K562 (cell line): Measurements from ENCODE around the gene HS3ST3A1. TPM values are rescaled to one million over a fixed set of nuclear protein-coding genes. Genes with fewer than 3 reads are reported as not detected.
A peak's percentile ranks its signal among the peaks of the same experiment; 100 is the strongest.

ENCODE experiments used
- CBX8 ChIP-seq: fragments of 200-600 bp; sonication (generic); IDR thresholded peaks from 2 replicates; pipeline ENCODE4 v1.6.1; 2012; ENCODE audit warnings: borderline replicate concordance, mixed run types, low read depth, mild to moderate bottlenecking, moderate library complexity, mixed read lengths, low read length, control low read depth, inconsistent platforms; ENCODE audit not compliant: poor library complexity, severe bottlenecking; ENCODE audit errors: extremely low read depth
- CC2D1A ChIP-seq: fragments of 450-650 bp; IDR thresholded peaks from 2 replicates; pipeline ENCODE4 v1.6.1; 2017; ENCODE audit warnings: mild to moderate bottlenecking
- CHD1 ChIP-seq: fragments of 200-600 bp; sonication (generic); IDR thresholded peaks from one replicate; pipeline ENCODE4 v1.6.1; 2012; ENCODE audit warnings: mild to moderate bottlenecking, moderate library complexity, low read length, inconsistent platforms
- COPS2 ChIP-seq: fragments of 450-650 bp; conservative IDR thresholded peaks from 2 replicates; pipeline ENCODE4 v1.6.1; 2016; ENCODE audit warnings: mild to moderate bottlenecking, moderate library complexity
- DNMT1 ChIP-seq: fragments of 450-650 bp; IDR thresholded peaks from 2 replicates; pipeline ENCODE4 v1.6.1; 2016; ENCODE audit warnings: antibody characterized with exemption, mild to moderate bottlenecking
- MAFK ChIP-seq: IDR thresholded peaks from 2 replicates; pipeline ENCODE4 v1.6.1; 2011; ENCODE audit warnings: low read length, improper control_type of control experiment
- MCM2 ChIP-seq: fragments of 450-650 bp; IDR thresholded peaks from 2 replicates; pipeline ENCODE4 v1.6.1; 2017; ENCODE audit warnings: low read depth, mild to moderate bottlenecking
- NCOA4 ChIP-seq: fragments of 450-650 bp; IDR thresholded peaks from 2 replicates; pipeline ENCODE4 v1.6.1; 2018; ENCODE audit warnings: mild to moderate bottlenecking; ENCODE audit not compliant: partially characterized antibody
- NCOR1 ChIP-seq: fragments of 450-650 bp; IDR thresholded peaks from 2 replicates; pipeline ENCODE4 v1.6.1; 2016; ENCODE audit warnings: mild to moderate bottlenecking, moderate library complexity
- NR1H2 ChIP-seq: sonication (generic); formaldehyde crosslinking; IDR thresholded peaks from 2 replicates; pipeline ENCODE4 v1.4.0; 2020; ENCODE audit warnings: mild to moderate bottlenecking, missing genetic modification reagents
- PYGO2 ChIP-seq: fragments of 450-650 bp; IDR thresholded peaks from 2 replicates; pipeline ENCODE4 v1.6.1; 2016; ENCODE audit warnings: mild to moderate bottlenecking, missing genetic modification characterization, moderate library complexity, missing compliant biosample characterization
- SMAD1 ChIP-seq: fragments of 150-350 bp; IDR thresholded peaks from 2 replicates; pipeline ENCODE4 v1.6.1; 2014; ENCODE audit warnings: low read length, low read depth; ENCODE audit not compliant: partially characterized antibody
- TBP ChIP-seq: optimal IDR thresholded peaks from 2 replicates; pipeline ENCODE3; 2011; ENCODE audit warnings: low read depth, low read length, improper control_type of control experiment
- THRAP3 ChIP-seq: fragments of 450-650 bp; IDR thresholded peaks from 2 replicates; pipeline ENCODE4 v1.6.1; 2016; ENCODE audit warnings: mild to moderate bottlenecking, inconsistent platforms, borderline replicate concordance
- U2AF2 ChIP-seq: fragments of 200-400 bp; formaldehyde crosslinking; optimal IDR thresholded peaks from 2 replicates; pipeline ENCODE3; 2017; ENCODE audit warnings: low read depth, mild to moderate bottlenecking, low read length
- ZKSCAN8 ChIP-seq: fragments of 200-800 bp; sonication (Bioruptor generic); IDR thresholded peaks from 2 replicates; pipeline ENCODE4 v1.6.1; 2016; ENCODE audit warnings: missing genetic modification characterization, missing compliant biosample characterization
- ZNF764 ChIP-seq: fragments of 250-450 bp; sonication (Bioruptor Pico); IDR thresholded peaks from 2 replicates; pipeline ENCODE4 v1.4.0; 2020; ENCODE audit warnings: low read depth, mild to moderate bottlenecking, moderate library complexity
- polyA plus RNA-seq, 8 experiments: library from polyadenylated mRNA; depleted of rRNA in 4 of 8; stranded (reverse) in 5 of 8; unstranded in 3 of 8; fragments of >200 nt; fragmentation: Nextera tagmentation in 2 of 8; fragmentation: Illumina TruSeq in 1 of 8; extraction: Ambion mirVana in 2 of 8; extraction: Trizol in 1 of 8; gene quantifications; 2 replicates each; pipeline versions ENCODE4 v1.2.1 to v1.2.3, GENCODE V29; 2011 to 2014; ENCODE audit warnings: inconsistent platforms in 1 of 8, missing spikeins in 1 of 8
- total RNA-seq, 7 experiments: library from RNA; depleted of rRNA in 6 of 7; stranded (reverse); fragments of >200 nt in 6 of 7; fragmentation: Illumina TruSeq in 2 of 7; extraction: Trizol in 2 of 7; gene quantifications; 2 replicates each; pipeline versions ENCODE4 v1.2.1 to v1.2.3, GENCODE V29; 2011 to 2021; ENCODE audit warnings: low replicate concordance in 1 of 7
- TF ChIP-seq, protein P1 (sequence below): fragments of 450-650 bp; IDR thresholded peaks from 2 replicates; pipeline ENCODE4 v1.6.1; 2014; ENCODE audit warnings: low read depth, mild to moderate bottlenecking, moderate library complexity, borderline replicate concordance
- TF ChIP-seq, protein P2 (sequence below), 2 experiments: fragments of 200-800 bp in 1 of 2; sonication (Bioruptor generic) in 1 of 2; sonication (generic) in 1 of 2; formaldehyde crosslinking in 1 of 2; IDR thresholded peaks in 1 of 2; conservative IDR thresholded peaks in 1 of 2; 2 replicates each; pipeline versions ENCODE4 v1.5.0 to v1.6.1; 2016 to 2020; ENCODE audit warnings: missing compliant biosample characterization in 1 of 2, missing genetic modification characterization in 1 of 2, missing genetic modification reagents in 1 of 2
- TF ChIP-seq, protein P3 (sequence below): fragments of 450-650 bp; conservative IDR thresholded peaks from 2 replicates; pipeline ENCODE4 v1.6.1; 2016; ENCODE audit warnings: missing genetic modification characterization, low read depth, mild to moderate bottlenecking, control low read depth, missing compliant biosample characterization

Gene HS3ST3A1
- total and polyA plus RNA-seq, 9 of the 15 experiments (the other 6 are each of a cell fraction or from before 2014, with no cell fraction given) = 0.25 to 14.8 (median 2.3) TPM

DNA sequence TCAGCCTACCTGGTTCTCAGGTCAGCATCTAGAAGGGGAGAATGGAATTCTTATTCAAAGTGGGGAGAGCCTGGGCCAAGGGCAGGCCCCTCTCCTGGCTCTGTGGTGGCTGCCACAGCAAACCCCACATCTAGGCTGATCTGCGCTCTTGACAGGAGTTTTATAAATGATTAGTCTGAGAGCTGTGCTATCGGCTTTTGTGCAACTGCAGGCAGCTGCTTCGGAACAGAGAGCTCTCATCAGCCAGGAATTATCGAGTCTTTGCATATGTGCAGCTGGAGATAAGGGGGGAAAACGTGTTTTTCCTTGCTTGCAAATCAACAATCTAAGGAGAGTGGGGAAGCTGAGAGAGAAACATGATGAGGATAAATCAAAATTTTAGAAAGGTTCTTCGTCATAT lies 91.7 kb downstream of the HS3ST3A1 start (continued):
- no peak for TF ChIP-seq ZNF764
- peak; percentile 95 for TF ChIP-seq CC2D1A
- TF ChIP-seq, protein P1, sequence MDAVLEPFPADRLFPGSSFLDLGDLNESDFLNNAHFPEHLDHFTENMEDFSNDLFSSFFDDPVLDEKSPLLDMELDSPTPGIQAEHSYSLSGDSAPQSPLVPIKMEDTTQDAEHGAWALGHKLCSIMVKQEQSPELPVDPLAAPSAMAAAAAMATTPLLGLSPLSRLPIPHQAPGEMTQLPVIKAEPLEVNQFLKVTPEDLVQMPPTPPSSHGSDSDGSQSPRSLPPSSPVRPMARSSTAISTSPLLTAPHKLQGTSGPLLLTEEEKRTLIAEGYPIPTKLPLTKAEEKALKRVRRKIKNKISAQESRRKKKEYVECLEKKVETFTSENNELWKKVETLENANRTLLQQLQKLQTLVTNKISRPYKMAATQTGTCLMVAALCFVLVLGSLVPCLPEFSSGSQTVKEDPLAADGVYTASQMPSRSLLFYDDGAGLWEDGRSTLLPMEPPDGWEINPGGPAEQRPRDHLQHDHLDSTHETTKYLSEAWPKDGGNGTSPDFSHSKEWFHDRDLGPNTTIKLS = 0 out of 2 replicates have a peak, but pooled peaks have one; percentile 20
- peak; percentile 12; the same call in 1 of the 2 replicates for TF ChIP-seq MAFK
- peak; percentile 90 for TF ChIP-seq SMAD1
- no peak for TF ChIP-seq NR1H2 (CRISPR knock-in tag)
- TF ChIP-seq NCOA4 = peak; percentile 17
- no peak for TF ChIP-seq U2AF2
- no peak for TF ChIP-seq CHD1
- TF ChIP-seq, protein P2, sequence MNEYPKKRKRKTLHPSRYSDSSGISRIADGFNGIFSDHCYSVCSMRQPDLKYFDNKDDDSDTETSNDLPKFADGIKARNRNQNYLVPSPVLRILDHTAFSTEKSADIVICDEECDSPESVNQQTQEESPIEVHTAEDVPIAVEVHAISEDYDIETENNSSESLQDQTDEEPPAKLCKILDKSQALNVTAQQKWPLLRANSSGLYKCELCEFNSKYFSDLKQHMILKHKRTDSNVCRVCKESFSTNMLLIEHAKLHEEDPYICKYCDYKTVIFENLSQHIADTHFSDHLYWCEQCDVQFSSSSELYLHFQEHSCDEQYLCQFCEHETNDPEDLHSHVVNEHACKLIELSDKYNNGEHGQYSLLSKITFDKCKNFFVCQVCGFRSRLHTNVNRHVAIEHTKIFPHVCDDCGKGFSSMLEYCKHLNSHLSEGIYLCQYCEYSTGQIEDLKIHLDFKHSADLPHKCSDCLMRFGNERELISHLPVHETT (CRISPR knock-in tag; conservative IDR thresholded peaks at IDR 0.05 in 1 of 2, IDR thresholded peaks at IDR 0.05 in 1 of 2) = peak in 1 of 2 experiments; percentile 81; a peak in 2 of 4 replicates
- peak; percentile 89 for TF ChIP-seq ZKSCAN8 (CRISPR knock-in tag)
- no peak for TF ChIP-seq DNMT1
- peak; percentile 98 for TF ChIP-seq NCOR1
- TF ChIP-seq PYGO2 (tag) = peak; percentile 92
- no peak for TF ChIP-seq MCM2
- no peak for TF ChIP-seq COPS2
- TF ChIP-seq, protein P3, sequence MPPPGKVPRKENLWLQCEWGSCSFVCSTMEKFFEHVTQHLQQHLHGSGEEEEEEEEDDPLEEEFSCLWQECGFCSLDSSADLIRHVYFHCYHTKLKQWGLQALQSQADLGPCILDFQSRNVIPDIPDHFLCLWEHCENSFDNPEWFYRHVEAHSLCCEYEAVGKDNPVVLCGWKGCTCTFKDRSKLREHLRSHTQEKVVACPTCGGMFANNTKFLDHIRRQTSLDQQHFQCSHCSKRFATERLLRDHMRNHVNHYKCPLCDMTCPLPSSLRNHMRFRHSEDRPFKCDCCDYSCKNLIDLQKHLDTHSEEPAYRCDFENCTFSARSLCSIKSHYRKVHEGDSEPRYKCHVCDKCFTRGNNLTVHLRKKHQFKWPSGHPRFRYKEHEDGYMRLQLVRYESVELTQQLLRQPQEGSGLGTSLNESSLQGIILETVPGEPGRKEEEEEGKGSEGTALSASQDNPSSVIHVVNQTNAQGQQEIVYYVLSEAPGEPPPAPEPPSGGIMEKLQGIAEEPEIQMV = no peak
- no peak for TF ChIP-seq CBX8
- TF ChIP-seq TBP = peak; percentile 33
- TF ChIP-seq THRAP3 = no peak
